Measurements from ENCODE around the gene SHF. TPM values are rescaled to one million over a fixed set of nuclear protein-coding genes. Genes with fewer than 3 reads are reported as not detected.
"Not testable (repeated sequence)": the region's sequence is repeated elsewhere in the genome, so short reads cannot be mapped to it uniquely, and the experiment has no call there.

The SHF gene
- total RNA-seq, 1 experiment from 2014 or later, result 0.96 TPM

- no peak for DNase-seq (ENCODE audit: low read depth)
These were observed 40.2 kb downstream of the SHF start for GRCh38 chr15:45147606-45148005.

DNA sequence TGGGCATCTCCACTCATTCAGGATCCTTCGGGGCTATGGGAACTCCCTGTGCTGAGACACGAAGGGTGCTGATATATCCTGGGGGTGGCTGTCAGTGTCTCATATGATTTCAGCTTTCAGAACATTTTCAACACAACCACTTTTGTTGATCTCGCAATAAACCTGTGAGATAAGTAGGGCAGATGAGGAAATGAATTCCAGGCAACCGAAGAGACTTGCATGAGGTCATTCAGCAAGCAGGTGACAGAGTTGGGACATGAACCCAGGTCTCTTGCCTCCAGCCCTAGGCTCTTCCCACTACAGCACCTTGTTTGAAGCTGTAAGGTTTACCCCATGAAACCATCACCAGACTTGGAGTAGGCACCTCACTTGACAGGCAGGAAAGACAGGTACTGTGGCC lies 41.4 kb downstream of the SHF start:
- no peak for DNase-seq (ENCODE audit: low read depth)

GRCh38 chr15:45144775-45145174 lies 43.0 kb downstream of the SHF start:
- no peak for DNase-seq (ENCODE audit: low read depth)

DNA sequence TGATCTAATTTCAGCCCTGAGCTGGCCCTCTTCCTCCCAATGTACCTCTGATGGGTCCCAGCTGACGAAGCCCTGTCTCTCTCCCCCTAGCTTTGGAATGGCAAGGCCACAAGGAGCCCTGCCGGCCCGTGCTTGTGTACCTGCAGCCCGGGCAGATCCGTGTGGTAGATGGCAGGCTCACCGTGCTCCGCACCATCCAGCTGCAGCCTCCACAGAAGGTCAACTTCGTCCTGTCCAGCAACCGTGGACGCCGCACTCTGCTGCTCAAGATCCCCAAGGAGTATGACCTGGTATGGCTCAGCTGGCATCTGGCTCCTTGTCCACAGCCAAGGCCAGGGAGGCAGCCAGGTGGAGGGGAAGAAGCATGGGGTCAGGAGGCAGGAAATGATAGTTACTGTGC lies 43.8 kb downstream of the SHF start:
- DNase-seq (ENCODE audit: low read depth), result no peak

DNA sequence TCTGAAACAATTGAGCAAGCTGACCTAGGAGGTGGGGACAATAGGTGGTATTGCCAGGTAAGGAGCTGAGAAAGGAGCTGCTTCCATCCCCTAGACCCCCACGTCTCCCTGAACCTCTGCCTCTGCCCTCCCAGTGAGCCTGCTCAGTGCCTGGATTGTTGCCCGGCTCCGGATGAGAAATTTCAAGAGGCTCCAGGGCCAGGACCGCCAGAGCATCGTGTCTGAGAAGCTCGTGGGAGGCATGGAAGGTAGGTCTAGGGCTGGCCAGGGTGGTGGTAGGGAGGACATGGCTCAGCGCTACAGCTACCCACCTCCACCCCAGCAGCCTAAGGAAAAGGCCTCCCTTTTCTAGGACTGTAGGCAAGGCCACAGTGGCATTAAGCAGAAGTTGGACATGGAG lies 44.7 kb downstream of the SHF start:
- no peak for DNase-seq (ENCODE audit: low read depth)

DNA sequence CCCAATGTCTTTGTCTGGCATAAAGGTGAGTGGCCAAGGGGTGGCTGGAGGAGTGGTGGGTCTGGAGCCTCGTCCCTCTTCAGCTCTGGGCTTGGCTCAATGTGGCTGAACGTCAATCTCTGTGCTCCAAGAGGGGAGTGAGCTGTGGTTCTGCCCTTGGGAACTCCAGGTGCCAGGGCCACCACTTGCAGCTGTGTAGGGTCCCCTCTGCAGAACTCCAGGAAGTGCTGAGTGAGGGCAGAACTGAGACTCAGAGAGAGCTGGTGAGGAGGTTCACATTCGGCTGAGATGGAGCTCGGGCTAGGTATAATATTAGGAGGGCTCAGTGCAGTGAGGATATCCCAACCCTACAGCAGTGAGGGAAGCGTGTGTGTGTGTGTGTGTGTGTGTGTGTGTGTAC lies 46.4 kb downstream of the SHF start:
- DNase-seq (ENCODE audit: low read depth), result no peak

DNA sequence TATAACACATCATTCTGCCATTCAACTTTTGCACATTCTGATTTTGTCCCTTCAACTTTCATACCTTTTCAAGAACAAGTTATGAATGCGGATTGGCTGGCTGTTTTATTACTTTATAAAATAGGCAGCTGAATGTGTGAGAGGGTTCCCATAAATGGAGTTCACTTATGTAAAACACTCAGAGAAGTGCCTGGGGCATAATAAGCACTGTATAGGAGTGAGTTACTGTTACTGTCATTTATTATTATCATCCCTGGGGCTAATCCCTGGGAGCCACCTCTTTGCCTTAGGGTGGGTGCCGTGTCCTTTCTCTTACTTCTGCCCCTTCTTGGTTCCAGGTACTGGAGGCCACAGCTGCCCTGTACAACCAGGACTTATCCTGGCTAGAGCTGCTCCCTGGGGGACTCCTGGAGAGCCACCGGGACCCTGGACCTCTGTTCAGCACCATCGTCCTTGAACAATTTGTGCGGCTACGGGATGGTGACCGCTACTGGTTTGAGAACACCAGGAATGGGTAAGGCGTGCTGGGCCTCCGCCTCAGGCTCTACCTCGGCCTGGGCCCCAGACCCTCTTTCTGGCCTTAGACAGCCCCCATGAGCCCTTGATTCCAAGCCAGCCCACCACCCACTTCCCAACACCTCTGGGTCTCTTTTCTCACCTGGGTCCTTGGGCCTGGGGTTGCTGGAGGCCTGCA lies 47.1 kb downstream of the SHF start:
- no peak for DNase-seq (ENCODE audit: low read depth)

- no peak for DNase-seq (ENCODE audit: low read depth)
These were observed 48.0 kb downstream of the SHF start for GRCh38 chr15:45139770-45140169.

DNA sequence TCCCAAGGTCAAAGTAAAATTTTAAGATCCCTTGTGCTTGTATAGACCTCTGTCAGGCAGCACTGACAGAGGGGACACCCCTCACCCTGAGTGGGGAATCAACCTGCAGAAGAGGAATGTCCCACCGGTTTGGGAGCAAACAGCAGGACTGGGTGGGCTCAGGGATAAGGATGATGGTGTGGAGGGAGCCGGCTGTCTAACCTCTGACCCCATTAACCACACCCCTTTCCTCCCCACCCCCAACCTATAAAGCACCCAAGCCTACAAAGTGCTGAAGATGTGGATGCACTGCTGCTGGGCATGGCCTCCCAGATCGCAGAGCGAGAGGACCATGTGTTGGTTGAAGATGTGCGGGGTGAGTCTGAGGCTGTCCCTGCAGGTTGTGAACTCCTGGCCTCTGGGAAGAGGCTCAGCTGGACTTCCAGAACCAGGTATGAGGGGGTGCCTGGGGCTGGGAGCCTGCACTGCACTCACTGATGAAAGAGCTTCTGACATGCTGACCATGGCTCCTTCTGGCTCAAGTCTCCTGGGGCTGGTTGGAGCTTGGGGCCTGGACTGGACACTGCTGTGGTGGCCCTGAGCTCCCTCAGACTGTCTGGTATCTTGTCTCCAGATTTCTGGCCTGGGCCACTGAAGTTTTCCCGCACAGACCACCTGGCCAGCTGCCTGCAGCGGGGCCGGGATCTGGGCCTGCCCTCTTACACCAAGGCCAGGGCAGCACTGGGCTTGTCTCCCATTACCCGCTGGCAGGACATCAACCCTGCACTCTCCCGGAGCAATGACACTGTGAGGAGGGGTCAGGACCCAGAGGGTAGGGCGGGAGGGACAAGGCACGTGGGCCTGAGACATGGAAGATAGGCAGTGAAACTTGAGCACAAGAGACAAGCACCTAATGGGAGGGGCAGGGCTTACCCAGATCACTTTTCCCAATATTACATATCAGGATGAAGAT lies 48.7 kb downstream of the SHF start:
- DNase-seq (ENCODE audit: low read depth), result no peak

DNA sequence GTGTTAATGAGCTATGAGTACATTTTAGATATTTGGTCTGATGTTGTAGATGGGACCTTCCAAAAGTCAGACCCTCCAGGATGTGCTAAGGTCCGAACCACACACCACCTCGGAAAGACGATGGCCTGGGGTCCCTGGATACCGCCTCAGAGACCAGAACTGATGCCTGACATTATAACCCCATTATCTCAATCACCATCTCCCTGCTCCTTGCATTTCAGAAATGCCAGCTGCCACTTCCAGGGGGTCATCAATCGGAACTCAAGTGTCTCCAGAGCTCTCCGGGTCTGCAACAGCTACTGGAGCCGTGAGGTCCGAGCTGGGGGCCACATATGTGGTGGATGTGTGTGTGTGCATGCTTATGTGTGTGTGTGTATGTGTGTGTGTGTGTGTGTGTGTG lies 50.1 kb downstream of the SHF start:
- no peak for DNase-seq (ENCODE audit: low read depth)

DNA sequence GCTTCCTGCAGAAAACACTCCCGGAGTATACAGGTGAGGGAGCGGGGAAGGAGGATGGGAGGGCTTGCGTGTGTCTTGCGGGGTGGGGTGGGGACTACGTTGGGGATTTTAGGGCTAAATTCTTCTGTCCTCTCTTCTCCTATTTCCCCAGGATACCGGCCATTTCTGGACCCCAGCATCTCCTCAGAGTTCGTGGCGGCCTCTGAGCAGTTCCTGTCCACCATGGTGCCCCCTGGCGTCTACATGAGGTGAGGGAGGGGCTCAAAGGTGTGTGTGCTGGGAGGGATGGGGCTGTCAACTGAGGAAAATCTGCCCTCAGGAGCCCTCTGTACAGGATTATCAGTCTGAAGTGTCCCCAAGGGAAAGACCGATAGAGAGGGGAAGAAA lies 51.4 kb downstream of the SHF start:
- DNase-seq (ENCODE audit: low read depth), result no peak

DNA sequence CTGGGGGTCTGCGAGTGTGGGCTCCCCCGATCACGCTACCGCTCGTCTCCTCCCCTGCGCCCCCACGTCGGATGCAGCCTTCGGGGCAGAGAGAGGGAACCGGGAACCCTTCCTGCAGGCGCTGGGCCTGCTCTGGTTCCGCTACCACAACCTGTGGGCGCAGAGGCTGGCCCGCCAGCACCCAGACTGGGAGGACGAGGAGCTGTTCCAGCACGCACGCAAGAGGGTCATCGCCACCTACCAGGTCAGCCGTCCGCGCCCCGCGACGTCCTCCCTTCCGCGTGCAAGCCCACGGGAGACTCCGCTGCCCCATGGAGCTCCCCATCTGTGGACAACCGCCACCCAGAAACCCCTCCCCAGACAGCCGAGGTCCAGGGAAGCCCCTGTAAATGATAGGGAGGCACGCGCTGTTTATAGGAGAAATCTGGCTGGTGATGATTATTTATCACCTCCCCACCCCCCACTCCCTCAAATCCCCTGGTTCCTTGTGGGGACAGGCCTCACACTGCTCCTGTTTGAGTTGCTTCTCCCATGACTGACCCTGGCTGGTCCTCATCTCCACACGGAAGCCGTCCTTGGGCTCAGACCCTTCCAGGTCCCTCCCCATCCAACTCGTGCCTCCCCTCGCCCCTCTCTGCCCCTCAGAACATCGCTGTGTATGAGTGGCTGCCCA lies 51.9 kb downstream of the SHF start:
- not testable (repeated sequence) for DNase-seq (ENCODE audit: low read depth)

DNA sequence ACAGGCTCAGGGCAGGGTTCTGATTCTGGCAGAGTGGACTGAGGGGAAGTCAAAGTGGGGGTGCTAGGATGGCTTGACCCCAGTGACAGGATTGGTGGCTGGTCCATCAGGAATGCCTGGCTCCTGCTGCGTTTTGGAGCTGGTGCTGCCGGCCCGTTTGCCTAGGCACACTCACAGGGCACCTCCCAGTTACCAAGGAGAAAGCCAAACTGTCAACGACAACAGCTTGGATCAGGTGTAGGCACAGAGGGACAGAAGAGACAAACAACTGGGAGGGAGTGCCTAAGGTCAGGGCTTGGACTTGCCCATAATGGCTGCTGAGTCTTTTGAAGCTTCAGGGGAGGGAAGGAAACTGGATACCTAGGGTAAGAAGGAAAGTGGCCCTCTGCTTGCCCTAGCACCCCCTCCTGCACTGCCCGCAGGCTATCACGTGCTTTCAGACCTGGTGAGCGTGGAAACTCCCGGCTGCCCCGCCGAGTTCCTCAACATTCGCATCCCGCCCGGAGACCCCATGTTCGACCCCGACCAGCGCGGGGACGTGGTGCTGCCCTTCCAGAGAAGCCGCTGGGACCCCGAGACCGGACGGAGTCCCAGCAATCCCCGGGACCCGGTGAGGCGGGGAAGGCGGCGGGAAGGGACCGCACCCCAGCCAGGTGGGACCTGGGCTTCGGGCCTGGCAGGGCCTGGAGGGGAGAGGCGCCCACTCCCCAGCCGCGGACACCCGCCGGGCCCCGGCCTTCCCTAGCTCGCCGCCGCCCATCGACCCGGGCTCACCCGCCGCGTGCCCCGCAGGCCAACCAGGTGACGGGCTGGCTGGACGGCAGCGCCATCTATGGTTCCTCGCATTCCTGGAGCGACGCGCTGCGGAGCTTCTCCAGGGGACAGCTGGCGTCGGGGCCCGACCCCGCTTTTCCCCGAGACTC lies 52.8 kb downstream of the SHF start:
- no peak for DNase-seq (ENCODE audit: low read depth)

DNA sequence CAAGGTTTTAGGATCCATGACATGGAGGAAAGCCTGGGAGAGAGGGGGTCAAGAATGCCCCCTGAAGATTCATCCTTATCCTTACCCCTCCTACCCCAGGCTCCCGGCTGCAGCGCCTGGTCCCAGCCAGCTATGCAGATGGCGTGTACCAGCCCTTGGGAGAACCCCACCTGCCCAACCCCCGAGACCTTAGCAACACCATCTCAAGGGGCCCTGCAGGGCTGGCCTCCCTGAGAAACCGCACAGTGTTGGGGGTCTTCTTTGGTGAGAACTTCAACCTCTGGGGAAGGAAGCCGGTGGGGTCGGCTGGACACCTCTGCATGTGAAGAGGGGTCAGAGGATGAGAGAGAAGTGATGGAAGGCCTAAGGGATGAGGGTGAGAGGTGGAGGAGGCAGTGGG lies 53.7 kb downstream of the SHF start:
- DNase-seq (ENCODE audit: low read depth), result no peak

DNA sequence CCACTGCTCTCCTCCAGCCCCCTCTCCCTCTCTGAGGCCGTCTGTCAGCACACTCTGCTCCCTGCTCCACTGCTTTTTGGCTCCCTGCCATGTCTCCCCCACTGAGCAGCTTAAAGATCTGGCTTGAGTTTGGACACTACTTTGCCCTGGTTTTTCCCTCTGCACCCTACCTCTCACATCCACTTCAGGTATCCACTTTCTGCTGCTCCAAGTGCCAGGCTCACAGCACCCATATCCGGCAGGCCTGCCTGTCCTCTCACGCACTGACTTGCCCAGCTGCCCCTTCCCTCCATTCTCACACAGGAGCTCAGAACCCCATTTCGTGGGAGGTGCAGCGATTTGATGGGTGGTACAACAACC lies 54.2 kb downstream of the SHF start:
- DNase-seq (ENCODE audit: low read depth), result no peak

DNA sequence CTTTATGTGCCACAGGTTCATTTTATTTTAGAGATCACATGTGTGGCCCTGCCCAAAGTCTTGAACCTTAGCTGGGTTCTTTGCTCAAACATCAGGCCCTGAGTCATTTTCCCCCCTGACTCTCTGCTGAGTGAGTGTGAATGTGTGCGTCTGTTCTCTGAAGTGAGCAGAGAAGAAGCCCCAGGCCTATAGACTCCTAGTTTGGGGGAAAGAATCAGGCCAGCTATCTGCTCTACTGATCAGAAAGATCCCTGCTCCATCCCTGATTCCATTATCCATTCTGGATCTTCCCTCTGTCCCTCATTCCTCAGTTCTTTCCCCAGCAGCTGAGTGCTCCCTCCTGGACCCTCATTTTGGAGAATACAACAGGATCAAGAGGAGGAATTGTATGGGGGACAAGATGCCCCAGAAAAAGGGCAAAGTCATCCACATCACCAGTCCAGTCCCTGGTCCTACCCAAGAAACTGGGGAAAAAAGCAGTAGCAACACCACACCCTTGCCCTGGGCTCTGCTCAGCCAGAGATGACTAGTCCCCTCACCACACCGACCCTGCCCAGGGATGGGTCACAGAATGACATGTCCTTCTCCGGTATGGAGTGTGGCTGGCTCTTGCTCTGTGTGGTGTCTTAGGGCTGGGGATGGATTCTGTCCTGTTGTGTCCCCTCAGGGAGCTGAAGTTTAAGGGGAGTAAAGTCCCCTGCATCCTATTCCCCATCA lies 54.8 kb downstream of the SHF start:
- no peak for DNase-seq (ENCODE audit: low read depth)

DNA sequence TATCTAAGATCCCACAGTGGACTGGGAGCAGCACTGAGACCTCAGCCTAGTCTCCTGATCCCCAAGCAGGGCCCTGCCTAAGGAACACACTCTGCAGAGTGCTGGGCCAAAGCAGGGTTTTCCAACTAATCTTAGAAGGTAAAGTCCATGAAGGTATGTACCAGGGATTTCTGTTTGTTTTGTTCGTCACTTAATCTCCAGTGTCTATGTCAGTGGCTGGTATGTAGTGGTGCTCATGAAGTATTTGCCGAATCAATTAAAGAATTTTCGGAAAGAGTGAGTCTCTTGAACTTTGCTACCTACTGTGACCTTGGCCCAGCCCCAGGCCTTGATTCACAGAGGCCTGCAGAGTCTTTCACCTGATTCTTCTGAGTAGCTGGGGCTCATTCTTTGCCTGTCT lies 56.3 kb downstream of the SHF start:
- DNase-seq (ENCODE audit: low read depth), result no peak

DNA sequence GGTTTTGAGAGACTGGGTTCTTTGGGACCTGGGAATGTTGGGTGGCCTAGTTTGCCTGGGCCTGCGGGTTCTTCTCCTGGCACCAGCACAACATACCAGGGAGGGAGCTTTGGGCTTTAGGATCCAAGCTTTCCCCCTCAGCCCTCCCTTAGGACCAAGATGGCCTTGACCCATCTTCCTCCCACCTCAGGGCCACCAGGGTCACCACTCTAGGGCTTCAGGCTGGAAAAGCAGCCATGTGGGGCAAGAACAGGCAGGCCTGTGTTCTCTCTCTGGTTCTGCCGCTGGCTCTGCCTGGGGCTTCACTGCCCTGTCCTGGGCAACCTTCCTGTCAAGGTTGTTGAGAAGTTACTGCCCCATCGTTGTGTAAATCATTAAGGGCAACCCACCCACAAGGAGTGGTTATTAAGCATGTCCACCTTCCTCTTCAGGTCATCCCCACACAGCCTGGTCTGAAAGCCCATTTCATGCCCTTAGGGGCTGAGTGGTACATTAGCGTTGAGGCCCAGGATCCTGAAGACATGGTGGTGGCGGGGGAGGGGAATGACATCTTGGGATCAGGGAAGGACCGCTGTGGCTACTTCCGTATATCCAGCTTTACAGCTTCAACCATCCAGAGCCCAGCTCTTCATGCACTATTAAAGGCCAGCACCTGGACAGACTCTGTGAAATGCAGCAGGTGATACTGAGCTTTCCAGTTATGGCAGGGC lies 57.3 kb downstream of the SHF start:
- no peak for DNase-seq (ENCODE audit: low read depth)

GRCh38 chr15:45129651-45130129 lies 58.1 kb downstream of the SHF start, which contains the start of the genes DUOX1 and DUOXA1:
TSS of gene DUOX1 (plus strand) at chr15:45129994. CDS start at chr15:45131967, 1,973 bp downstream.
TSS of gene DUOXA1 (minus strand) at chr15:45129879. CDS start at chr15:45123014, 6,865 bp downstream.
- DNase-seq (ENCODE audit: low read depth), result no peak
